HEK293T (cell line): ENCODE data around the gene RHOBTB3.

Experiments
- CTCF ChIA-PET: fragments of 350-600 bp; formaldehyde crosslinking; extraction: SDS; loops from one replicate; lab custom pipeline; 2021; ENCODE audit warnings: antibody characterized with exemption, inconsistent platforms; lab: Yijun Ruan, JAX
- POLR2A ChIA-PET: fragments of 350-600 bp; formaldehyde crosslinking; extraction: SDS; loops from one replicate; lab custom pipeline; 2020; ENCODE audit warnings: antibody characterized with exemption, inconsistent platforms; lab: Yijun Ruan, JAX
- DNase-seq: peaks from one replicate; pipeline ENCODE4 v3.0.0; 2012; ENCODE audit warnings: mixed read lengths; ENCODE audit errors: extremely low spot score
- ARNT ChIP-seq: fragments of 450-650 bp; IDR thresholded peaks from 2 replicates; pipeline ENCODE4 v1.6.1; 2017; ENCODE audit warnings: mild to moderate bottlenecking
- BHLHE40 ChIP-seq: fragments of 450-650 bp; IDR thresholded peaks from 2 replicates; pipeline ENCODE4 v1.6.1; 2016; ENCODE audit warnings: mild to moderate bottlenecking, moderate library complexity, borderline replicate concordance
- CTBP1 ChIP-seq: fragments of 450-650 bp; IDR thresholded peaks from 2 replicates; pipeline ENCODE4 v1.6.1; 2016; ENCODE audit warnings: borderline replicate concordance
- ELF4 ChIP-seq: fragments of 450-650 bp; IDR thresholded peaks from 2 replicates; pipeline ENCODE4 v1.6.1; 2017; ENCODE audit warnings: antibody characterized with exemption
- FOXA1 ChIP-seq: fragments of 450-650 bp; IDR thresholded peaks from 2 replicates; pipeline ENCODE4 v1.6.1; 2016; ENCODE audit warnings: mild to moderate bottlenecking
- FOXK2 ChIP-seq: fragments of 450-650 bp; IDR thresholded peaks from 2 replicates; pipeline ENCODE4 v1.6.1; 2016; ENCODE audit warnings: mild to moderate bottlenecking
- FOXM1 ChIP-seq: fragments of 450-650 bp; IDR thresholded peaks from 2 replicates; pipeline ENCODE4 v1.6.1; 2017; ENCODE audit warnings: mild to moderate bottlenecking, borderline replicate concordance
- HDGF ChIP-seq: fragments of 450-650 bp; IDR thresholded peaks from 2 replicates; pipeline ENCODE4 v1.6.1; 2017; ENCODE audit warnings: antibody characterized with exemption, borderline replicate concordance
- L3MBTL2 ChIP-seq: fragments of 450-650 bp; conservative IDR thresholded peaks from 2 replicates; pipeline ENCODE4 v1.6.1; 2016; ENCODE audit warnings: mild to moderate bottlenecking
- LEF1 ChIP-seq: fragments of 450-650 bp; IDR thresholded peaks from 2 replicates; pipeline ENCODE4 v1.6.1; 2017; ENCODE audit warnings: mild to moderate bottlenecking, borderline replicate concordance
- NFRKB ChIP-seq: fragments of 450-650 bp; IDR thresholded peaks from 2 replicates; pipeline ENCODE4 v1.6.1; 2016; ENCODE audit warnings: mild to moderate bottlenecking, moderate library complexity
- PKNOX1 ChIP-seq: fragments of 450-650 bp; IDR thresholded peaks from 2 replicates; pipeline ENCODE4 v1.6.1; 2016
- SP1 ChIP-seq: fragments of 450-650 bp; IDR thresholded peaks from 2 replicates; pipeline ENCODE4 v1.6.1; 2017
- SUZ12 ChIP-seq: fragments of 450-650 bp; IDR thresholded peaks from 2 replicates; pipeline ENCODE4 v1.6.1; 2016; ENCODE audit warnings: mild to moderate bottlenecking
- TARDBP ChIP-seq: fragments of 450-650 bp; IDR thresholded peaks from 2 replicates; pipeline ENCODE4 v1.6.1; 2016
- ZNF384 ChIP-seq: fragments of 450-650 bp; IDR thresholded peaks from 2 replicates; pipeline ENCODE4 v1.6.1; 2016

Gene RHOBTB3

GRCh38 chr5:95777441-95777840 is 46.3 kb downstream of the RHOBTB3 start:
- DNase-seq: no peak
- TF ChIP-seq TARDBP (no peak), CTBP1 (no peak), ARNT (no peak), SUZ12 (no peak), FOXK2 (no peak), L3MBTL2 (no peak), SP1 (no peak), FOXA1 (no peak), NFRKB (no peak), ZNF384 (no peak), HDGF (no peak)
- POLR2A ChIA-PET: no interaction called here
- CTCF ChIA-PET: interaction anchor here (0.7 kb wide), 1 partner anchor 131 kb away, joined by 5 read pairs; no protein-coding TSS in a partner anchor

GRCh38 chr5:95778713-95779436 is 47.7 kb downstream of the RHOBTB3 start:
- no peak for DNase-seq
- TF ChIP-seq ZNF384 (no peak), ARNT (no peak), ELF4 (no peak), FOXA1 (no peak), SP1 (no peak), TARDBP (no peak), L3MBTL2 (no peak), LEF1 (no peak), NFRKB (no peak), FOXM1 (no peak), SUZ12 (no peak), FOXK2 (no peak), BHLHE40 (no peak), HDGF (no peak), PKNOX1 (no peak), CTBP1 (no peak)
- ChIA-PET CTCF (interaction anchor here (0.6 to 1.5 kb wide), 5 partner anchors 29 to 135 kb away, joined by 3 to 4 read pairs (median 3); no protein-coding TSS in a partner anchor), POLR2A (no interaction called here)

GRCh38 chr5:95779611-95780010 is 48.5 kb downstream of the RHOBTB3 start:
- ChIA-PET CTCF (interaction anchor here (0.7 to 1.5 kb wide), 4 partner anchors 29 to 136 kb away, joined by 3 to 4 read pairs (median 3); no protein-coding TSS in a partner anchor), POLR2A (no interaction called here)
- no peak for TF ChIP-seq ARNT
- no peak for TF ChIP-seq L3MBTL2
- DNase-seq: no peak

GRCh38 chr5:95780597-95780996 is 49.5 kb downstream of the RHOBTB3 start:
- CTCF ChIA-PET: interaction anchor here (0.8 to 2.6 kb wide), 32 partner anchors 7 to 547 kb away, joined by 3 to 22 read pairs (median 5); partner anchors contain the start of gene GLRX
- TF ChIP-seq TARDBP: no peak
- no peak for DNase-seq
- POLR2A ChIA-PET: interaction anchor here (0.9 to 1.7 kb wide), 5 partner anchors 43 to 134 kb away, joined by 3 to 6 read pairs (median 4); partner anchors contain the start of genes RFESD and RHOBTB3

GRCh38 chr5:95781101-95781583 is 50.0 kb downstream of the RHOBTB3 start:
- peak; percentile 79 for DNase-seq
- POLR2A ChIA-PET: interaction anchor here (0.9 to 1.7 kb wide), 5 partner anchors 42 to 135 kb away, joined by 3 to 6 read pairs (median 4); partner anchors contain the start of genes RFESD and RHOBTB3
- CTCF ChIA-PET: interaction anchor here (0.7 to 2.6 kb wide), 37 partner anchors 8 to 821 kb away, joined by 3 to 22 read pairs (median 5); partner anchors contain the start of gene GLRX
- no peak for TF ChIP-seq NFRKB
- no peak for TF ChIP-seq PKNOX1
- TF ChIP-seq FOXM1: no peak
- no peak for TF ChIP-seq ELF4
- TF ChIP-seq TARDBP: no peak
- no peak for TF ChIP-seq SUZ12
- TF ChIP-seq SP1: no peak
- TF ChIP-seq ZNF384: no peak
- TF ChIP-seq BHLHE40: no peak
- no peak for TF ChIP-seq ARNT
- no peak for TF ChIP-seq FOXA1
- no peak for TF ChIP-seq L3MBTL2
- TF ChIP-seq HDGF: no peak
- TF ChIP-seq LEF1: no peak
- no peak for TF ChIP-seq CTBP1
- no peak for TF ChIP-seq FOXK2

- ChIA-PET POLR2A (interaction anchor here (0.8 to 1.7 kb wide), 3 partner anchors 41 to 135 kb away, joined by 3 to 6 read pairs (median 4); partner anchors contain the start of gene RFESD), CTCF (interaction anchor here (0.5 to 2.6 kb wide), 14 partner anchors 12 to 1543 kb away, joined by 3 to 22 read pairs (median 6); partner anchors contain the start of gene GLRX)
- no peak for DNase-seq
- TF ChIP-seq PKNOX1 (no peak), NFRKB (no peak), HDGF (no peak), SP1 (no peak), ARNT (no peak), ELF4 (no peak), BHLHE40 (no peak), ZNF384 (no peak), FOXM1 (no peak), L3MBTL2 (no peak), LEF1 (no peak), FOXA1 (no peak), FOXK2 (no peak), TARDBP (no peak), CTBP1 (no peak), SUZ12 (no peak)
Observed at GRCh38 chr5:95782181-95782580, 51.0 kb downstream of the RHOBTB3 start.
